Astrocyte (in vitro differentiated cells and primary cell): Measurements from ENCODE around the gene NRTN. TPM values are rescaled to one million over a fixed set of nuclear protein-coding genes. Genes with fewer than 3 reads are reported as not detected.

Source experiments
- DNase-seq: peaks from one replicate; pipeline ENCODE4 v3.0.0-alpha.2; 2010; ENCODE audit warnings: low read depth
- FAIRE-seq: peaks from 2 replicates; lab custom pipeline; 2011; peaks lifted over from hg19 to GRCh38; lab: Jason Lieb, UNC
- H2AFZ ChIP-seq: 2 replicates; pipeline ENCODE4 v1.6.0; 2012; ENCODE audit warnings: low read depth, low read length, inconsistent platforms
- H3K27ac ChIP-seq: 2 replicates; pipeline ENCODE4 v1.5.1; 2011; ENCODE audit warnings: low read depth, low read length, inconsistent platforms
- H3K27me3 ChIP-seq: 2 replicates; pipeline ENCODE4 v1.6.0; 2011; ENCODE audit warnings: low read length, inconsistent platforms; ENCODE audit not compliant: insufficient read depth
- H3K36me3 ChIP-seq: 2 replicates; pipeline ENCODE4 v1.5.1; 2011; ENCODE audit warnings: low read length, inconsistent platforms; ENCODE audit not compliant: insufficient read depth
- H3K4me1 ChIP-seq: 2 replicates; pipeline ENCODE4 v1.5.1; 2011; ENCODE audit warnings: low read length, inconsistent platforms; ENCODE audit not compliant: insufficient read depth
- H3K4me2 ChIP-seq: 2 replicates; pipeline ENCODE4 v1.6.0; 2012; ENCODE audit warnings: low read length, inconsistent platforms
- H3K4me3 ChIP-seq: 2 replicates; pipeline ENCODE4 v1.5.1; 2011; ENCODE audit warnings: low read depth, mild to moderate bottlenecking, low read length, inconsistent platforms; ENCODE audit not compliant: insufficient read depth
- H3K79me2 ChIP-seq: 2 replicates; pipeline ENCODE4 v1.6.0; 2012; ENCODE audit warnings: mild to moderate bottlenecking, low read length, inconsistent platforms; ENCODE audit not compliant: insufficient read depth
- H3K9ac ChIP-seq: 2 replicates; pipeline ENCODE4 v1.6.0; 2012; ENCODE audit warnings: mild to moderate bottlenecking, low read length, inconsistent platforms
- H3K9me3 ChIP-seq: 2 replicates; pipeline ENCODE4 v1.5.1; 2012; ENCODE audit warnings: low read depth, mild to moderate bottlenecking, low read length, inconsistent platforms; ENCODE audit not compliant: insufficient read depth
- H4K20me1 ChIP-seq: 2 replicates; pipeline ENCODE4 v1.6.0; 2012; ENCODE audit warnings: low read length, inconsistent platforms; ENCODE audit not compliant: insufficient read depth
- H3K27ac Mint-ChIP-seq: one replicate; pipeline ENCODE4 v1.8.0; 2021; ENCODE audit warnings: mild to moderate bottlenecking, mixed read lengths; ENCODE audit not compliant: unreplicated experiment
- H3K27me3 Mint-ChIP-seq: one replicate; pipeline ENCODE4 v1.8.0; 2021; ENCODE audit warnings: low read depth, mixed read lengths; ENCODE audit not compliant: unreplicated experiment
- H3K36me3 Mint-ChIP-seq: one replicate; pipeline ENCODE4 v1.8.0; 2021; ENCODE audit warnings: low read depth, mixed read lengths; ENCODE audit not compliant: unreplicated experiment
- H3K4me1 Mint-ChIP-seq: one replicate; pipeline ENCODE4 v1.8.0; 2021; ENCODE audit warnings: low read depth, mixed read lengths; ENCODE audit not compliant: unreplicated experiment
- H3K4me3 Mint-ChIP-seq: one replicate; pipeline ENCODE4 v1.8.0; 2021; ENCODE audit warnings: mild to moderate bottlenecking, moderate library complexity, mixed read lengths; ENCODE audit not compliant: unreplicated experiment
- H3K9me3 Mint-ChIP-seq: one replicate; pipeline ENCODE4 v1.8.0; 2021; ENCODE audit warnings: mild to moderate bottlenecking, mixed read lengths; ENCODE audit not compliant: unreplicated experiment
- EZH2 ChIP-seq: IDR thresholded peaks from 2 replicates; pipeline ENCODE4 v1.6.1; 2012; ENCODE audit warnings: mild to moderate bottlenecking, low read length, inconsistent platforms; ENCODE audit not compliant: insufficient read depth
- total RNA-seq: library from RNA; stranded (reverse); gene quantifications from 2 replicates; pipeline ENCODE4 v1.2.1, GENCODE V29; 2021
- TF ChIP-seq, protein P1 (sequence below): IDR thresholded peaks from 2 replicates; pipeline ENCODE4 v1.5.1; 2011; ENCODE audit warnings: low read depth, mild to moderate bottlenecking, inconsistent platforms, low read length, moderate library complexity; ENCODE audit not compliant: insufficient read depth

Gene NRTN
- total RNA-seq, 1 donor from 2014 or later = 0.66 TPM

DNA sequence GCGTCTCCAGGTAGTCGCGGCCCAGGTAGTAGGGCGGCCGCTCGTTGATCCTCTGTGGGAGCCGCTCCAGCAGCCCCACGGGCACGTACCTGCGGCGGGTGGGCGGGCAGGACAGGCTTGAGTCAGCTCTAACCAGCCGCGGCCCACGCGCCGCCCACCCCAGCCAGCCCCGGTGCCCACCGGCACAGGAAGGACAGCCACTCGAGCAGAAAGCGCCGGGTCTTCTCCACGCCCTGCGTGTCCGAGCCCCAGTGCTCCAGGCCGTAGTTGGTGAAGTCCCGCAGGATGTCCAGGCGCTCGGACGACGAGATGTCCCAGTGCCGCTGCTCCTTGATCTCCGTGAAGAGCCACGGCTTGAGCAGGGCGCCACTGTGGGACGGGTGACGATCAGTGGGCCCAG lies 19.4 kb upstream of the NRTN start:
- DNase-seq (no peak), FAIRE-seq (no peak)
- Histone ChIP-seq H3K4me2 (no peak overlapping the region), H3K9me3 (no peaks in the 10 kb centered on the region), H3K4me3 (no peak overlapping the region), H2AFZ (no peak overlapping the region), H3K4me1 (peaks cover 7% of the 10 kb centered on the region), H3K27me3 (no peaks in the 10 kb centered on the region), H3K9ac (no peak overlapping the region), H4K20me1 (peaks cover 7% of the 10 kb centered on the region), H3K79me2 (peaks cover 9% of the 10 kb centered on the region), H3K36me3 (peaks cover 5% of the 10 kb centered on the region), H3K27ac (no peak overlapping the region)
- Mint-ChIP-seq H3K27me3 (no peaks in the 10 kb centered on the region), H3K27ac (no peak overlapping the region), H3K4me3 (no peak overlapping the region), H3K9me3 (no peaks in the 10 kb centered on the region), H3K36me3 (peaks cover 9% of the 10 kb centered on the region), H3K4me1 (peaks cover 5% of the 10 kb centered on the region)
- TF ChIP-seq, protein P1, sequence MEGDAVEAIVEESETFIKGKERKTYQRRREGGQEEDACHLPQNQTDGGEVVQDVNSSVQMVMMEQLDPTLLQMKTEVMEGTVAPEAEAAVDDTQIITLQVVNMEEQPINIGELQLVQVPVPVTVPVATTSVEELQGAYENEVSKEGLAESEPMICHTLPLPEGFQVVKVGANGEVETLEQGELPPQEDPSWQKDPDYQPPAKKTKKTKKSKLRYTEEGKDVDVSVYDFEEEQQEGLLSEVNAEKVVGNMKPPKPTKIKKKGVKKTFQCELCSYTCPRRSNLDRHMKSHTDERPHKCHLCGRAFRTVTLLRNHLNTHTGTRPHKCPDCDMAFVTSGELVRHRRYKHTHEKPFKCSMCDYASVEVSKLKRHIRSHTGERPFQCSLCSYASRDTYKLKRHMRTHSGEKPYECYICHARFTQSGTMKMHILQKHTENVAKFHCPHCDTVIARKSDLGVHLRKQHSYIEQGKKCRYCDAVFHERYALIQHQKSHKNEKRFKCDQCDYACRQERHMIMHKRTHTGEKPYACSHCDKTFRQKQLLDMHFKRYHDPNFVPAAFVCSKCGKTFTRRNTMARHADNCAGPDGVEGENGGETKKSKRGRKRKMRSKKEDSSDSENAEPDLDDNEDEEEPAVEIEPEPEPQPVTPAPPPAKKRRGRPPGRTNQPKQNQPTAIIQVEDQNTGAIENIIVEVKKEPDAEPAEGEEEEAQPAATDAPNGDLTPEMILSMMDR = no peak
- TF ChIP-seq EZH2 = no peak

DNA sequence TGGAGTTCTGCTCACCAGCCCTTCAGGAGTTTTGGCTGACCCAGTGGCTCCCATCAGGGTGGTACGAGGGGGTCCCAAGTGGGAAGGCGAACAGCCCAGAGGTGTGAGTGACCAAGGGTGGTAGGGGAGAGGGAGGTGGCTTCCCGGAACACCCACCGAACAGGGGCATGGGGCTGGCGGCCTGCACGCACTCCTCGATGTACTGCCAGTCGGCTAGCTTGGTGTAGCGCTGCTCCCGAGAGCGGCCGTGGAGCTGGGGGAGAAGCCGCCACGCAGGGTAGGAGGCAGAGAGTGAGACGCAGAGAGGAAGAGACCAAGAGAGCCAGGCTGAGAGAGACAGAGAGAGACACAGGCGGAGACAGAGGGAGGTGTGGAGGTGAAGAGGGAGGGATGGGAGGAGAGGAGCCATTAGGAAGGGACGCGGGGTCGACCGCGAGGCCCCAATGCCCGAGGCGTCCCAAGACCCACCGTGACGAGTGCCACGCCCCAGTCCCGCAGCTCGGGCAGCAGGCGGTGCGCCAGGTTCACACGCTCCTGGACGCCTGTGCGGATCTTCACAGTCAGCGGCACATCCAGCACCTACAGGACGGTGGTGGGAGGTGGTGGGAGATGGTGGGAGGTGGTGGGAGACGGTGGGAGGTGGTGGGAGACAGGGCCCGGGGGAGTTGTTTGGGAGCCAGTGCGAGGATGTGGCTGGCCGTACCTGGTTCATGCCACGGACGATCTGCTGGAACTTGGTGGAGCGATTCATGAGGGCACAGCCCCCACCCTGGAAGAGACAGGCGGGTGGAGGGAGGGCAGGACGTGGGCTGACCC lies 18.1 kb upstream of the NRTN start:
- H3K4me1 ChIP-seq = peaks cover 7% of the 10 kb centered on the region
- no peak overlapping the region for H3K4me3 Mint-ChIP-seq
- H3K27ac Mint-ChIP-seq = no peak overlapping the region
- no peak overlapping the region for H3K4me2 ChIP-seq
- TF ChIP-seq EZH2 = no peak
- TF ChIP-seq, protein P1 = no peak
- no peaks in the 10 kb centered on the region for H3K27me3 Mint-ChIP-seq
- H3K4me1 Mint-ChIP-seq = peaks cover 5% of the 10 kb centered on the region
- H3K9ac ChIP-seq = no peak overlapping the region
- peaks cover 9% of the 10 kb centered on the region for H3K79me2 ChIP-seq
- H4K20me1 ChIP-seq = peaks cover 7% of the 10 kb centered on the region
- no peak for FAIRE-seq
- no peak overlapping the region for H3K4me3 ChIP-seq
- peaks cover 2% of the 10 kb centered on the region for H3K9me3 Mint-ChIP-seq
- H3K36me3 Mint-ChIP-seq = peaks cover 9% of the 10 kb centered on the region
- no peak overlapping the region for H3K27ac ChIP-seq
- H2AFZ ChIP-seq = no peak overlapping the region
- H3K9me3 ChIP-seq = no peaks in the 10 kb centered on the region
- peaks cover 5% of the 10 kb centered on the region for H3K36me3 ChIP-seq
- no peaks in the 10 kb centered on the region for H3K27me3 ChIP-seq
- no peak for DNase-seq
